HPDE6-E6E7 (cell line): ENCODE data around the gene NLRP14.
A peak's percentile ranks its signal among the peaks of the same experiment; 100 is the strongest.

Source experiments
- DNase-seq: peaks from one replicate; pipeline ENCODE4 v3.0.0; 2011; ENCODE audit warnings: missing footprints; ENCODE audit errors: extremely low spot score

Gene NLRP14

DNA sequence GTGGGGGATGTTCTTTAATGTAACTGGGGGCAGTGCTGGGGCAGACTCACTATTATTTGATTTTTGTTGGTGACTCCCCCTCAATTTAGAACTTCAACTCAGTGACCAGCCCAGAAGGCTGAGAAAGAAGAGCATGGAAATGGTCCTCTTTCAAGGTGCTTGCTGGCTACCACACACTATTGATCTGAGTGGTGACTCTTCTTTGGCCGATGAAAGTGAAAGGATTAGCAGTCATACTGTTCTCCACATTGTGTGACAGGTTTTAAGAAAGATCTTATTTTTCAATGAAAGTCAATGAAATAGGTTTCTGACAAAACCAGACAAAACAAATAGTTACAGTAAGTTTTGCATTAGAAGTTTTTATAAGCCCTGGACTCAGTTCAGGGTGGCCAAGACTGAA is 29.9 kb downstream of the NLRP14 start:
- no peak for DNase-seq

DNA sequence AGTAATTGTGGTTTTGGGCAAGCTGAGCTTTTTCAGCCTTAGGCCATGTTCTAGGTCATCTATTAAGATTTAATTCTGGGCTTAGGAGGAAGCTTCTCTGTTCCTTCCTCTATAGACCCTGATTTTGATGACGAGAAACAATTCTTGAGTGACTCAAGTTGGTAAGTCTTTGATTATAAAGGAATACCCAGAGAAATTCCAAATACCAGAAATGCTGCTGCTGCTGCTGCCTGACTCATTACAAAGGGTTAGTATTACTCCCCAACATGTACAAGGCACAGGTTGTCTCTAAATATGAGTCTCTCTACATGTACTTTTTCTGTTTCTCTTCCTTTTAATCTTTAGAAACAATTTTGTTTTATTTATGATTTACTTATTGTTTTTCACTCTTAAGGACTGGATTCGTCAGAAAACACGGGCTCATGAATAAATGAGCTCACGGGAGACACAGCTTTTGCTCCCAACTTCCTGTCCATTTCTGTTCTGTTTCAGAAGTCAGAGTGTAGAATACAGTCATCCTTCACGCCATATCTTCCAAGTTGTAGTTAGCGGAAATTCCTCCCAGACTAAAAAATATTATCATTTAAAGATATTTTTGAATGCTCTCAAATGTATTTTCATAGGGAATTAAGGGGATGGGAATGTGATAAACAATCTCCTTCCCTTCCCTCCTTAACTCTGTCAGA is 36.7 kb downstream of the NLRP14 start:
- DNase-seq, result no peak

DNA sequence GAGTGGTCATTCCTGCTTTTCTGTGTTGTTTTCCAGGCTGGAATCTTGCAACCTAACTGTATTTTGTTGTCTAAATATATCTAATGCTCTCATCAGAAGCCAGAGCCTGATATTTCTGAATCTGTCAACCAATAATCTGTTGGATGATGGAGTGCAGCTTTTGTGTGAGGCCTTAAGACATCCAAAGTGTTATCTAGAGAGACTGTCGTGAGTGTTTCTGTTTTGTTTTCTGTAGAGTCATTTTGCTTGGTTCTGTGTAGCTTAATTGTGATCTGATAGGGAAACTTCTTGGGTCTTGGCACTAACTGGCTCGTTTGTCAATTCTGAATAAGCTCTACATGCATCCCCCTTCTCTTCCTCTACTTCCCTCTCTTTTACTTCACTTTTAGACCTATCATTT is 37.4 kb downstream of the NLRP14 start:
- DNase-seq, result no peak

DNA sequence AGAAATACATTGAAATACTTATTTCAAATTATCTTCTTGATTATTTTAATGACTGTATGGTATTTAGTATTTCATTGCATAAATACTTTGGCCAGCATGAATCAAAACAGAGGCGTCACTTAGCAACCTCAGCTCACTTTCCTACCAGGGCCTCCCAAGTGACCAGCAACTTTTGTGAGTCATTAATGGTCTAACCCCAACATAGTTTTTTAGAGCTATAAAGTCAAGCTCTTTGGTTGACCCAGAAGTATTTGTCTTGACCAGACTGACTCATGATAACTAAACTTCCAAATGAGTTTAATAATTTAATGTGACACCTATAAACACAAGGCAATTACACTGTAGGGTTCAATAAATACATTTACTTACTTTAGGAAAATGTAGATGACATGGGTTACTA is 40.6 kb downstream of the NLRP14 start:
- DNase-seq, result no peak

DNA sequence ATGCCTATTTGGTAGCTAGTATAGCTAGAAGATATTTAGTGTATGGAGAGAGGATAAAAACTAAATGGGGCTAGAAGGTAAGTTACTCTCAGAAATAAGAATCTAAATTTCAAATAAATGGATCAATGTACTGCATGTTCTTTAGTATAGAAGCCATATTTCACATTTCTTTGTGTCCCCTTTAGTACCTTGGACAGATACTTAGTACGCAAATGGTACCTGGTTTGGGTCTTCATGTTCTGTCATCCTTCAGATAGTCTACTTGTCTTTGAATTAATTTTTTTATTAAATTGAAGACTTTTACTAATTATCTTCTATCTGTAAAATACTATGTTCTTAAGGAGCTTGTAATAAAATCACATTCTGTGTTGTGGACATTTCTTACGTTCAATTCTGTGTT is 42.3 kb downstream of the NLRP14 start:
- no peak for DNase-seq

DNA sequence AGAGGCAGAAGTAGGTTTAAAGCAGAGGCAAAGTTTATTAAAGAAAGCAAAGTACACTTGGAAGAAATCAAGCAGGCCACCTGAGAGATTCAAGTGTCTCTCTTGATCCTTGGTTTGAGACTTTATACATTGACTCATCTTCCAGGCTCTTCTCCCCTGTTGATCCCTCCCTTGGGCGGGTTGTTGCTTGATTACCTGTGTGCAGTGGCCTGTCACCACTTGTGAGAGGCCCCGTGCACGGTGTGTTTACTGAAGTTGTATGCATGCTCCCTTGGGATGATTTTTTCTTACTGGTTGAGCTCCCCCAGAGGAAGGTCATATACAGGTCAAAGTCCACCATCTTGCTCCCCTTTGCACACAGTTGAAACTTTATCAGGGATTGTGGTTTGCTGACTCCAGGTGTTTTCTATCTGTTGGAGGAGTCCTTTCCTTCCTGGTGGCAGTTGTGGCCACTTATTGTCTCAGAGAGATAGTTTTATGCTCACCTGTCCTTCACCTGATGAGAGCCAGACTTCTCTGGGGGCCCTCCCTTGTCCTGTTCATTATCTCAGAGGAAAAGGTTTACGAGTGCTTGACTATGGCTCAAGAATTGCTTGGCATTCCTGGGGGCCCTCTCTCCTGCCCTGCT is 52.2 kb downstream of the NLRP14 start:
- DNase-seq, result no peak

DNA sequence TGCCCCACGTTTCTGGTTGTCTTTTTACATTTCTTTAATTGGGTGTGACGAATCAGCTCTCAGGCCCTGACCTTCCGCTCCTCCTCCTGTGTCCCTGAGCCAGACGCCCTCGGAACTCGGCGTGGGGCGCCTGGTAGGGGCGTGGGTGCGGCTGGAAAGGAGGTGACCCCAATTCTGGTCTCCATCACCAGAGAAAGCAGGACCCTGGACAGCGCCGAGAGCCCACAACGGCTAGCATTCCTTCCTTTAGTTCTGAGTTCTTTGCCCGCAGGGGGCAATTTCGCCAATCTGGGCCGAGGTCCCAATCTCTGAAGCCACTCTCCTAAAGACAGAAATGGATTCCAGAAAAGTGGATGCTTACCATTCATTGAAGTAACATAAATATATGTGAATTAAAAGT is 56.8 kb downstream of the NLRP14 start:
- no peak for DNase-seq

DNA sequence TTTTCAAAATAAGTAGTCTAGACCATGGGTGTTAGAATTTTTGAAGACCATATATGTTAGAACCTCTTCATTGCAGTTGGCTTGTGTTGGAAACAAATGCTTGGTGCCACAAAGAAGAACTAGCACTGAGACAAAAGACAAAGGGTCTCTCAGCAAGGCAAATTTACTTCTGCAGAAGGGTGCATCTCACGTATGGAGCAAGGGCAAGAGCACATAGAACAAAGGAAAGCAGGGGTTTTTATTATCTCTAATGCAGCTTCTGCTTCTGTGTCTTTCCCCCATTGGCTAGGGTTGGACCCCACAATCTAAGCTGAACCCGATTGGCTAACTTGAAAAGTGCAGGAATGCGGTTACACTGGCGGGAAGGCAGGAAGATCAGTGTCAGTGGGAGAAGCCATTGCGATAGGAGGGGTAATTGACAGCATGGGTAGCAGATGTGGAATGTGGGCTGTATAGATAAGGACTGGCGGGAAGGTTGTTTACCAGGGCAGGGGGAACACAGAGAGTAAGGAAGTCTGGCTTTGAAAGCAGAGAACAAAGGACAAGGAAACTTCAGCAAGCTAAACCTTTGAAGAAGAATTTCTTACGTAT is 59.4 kb downstream of the NLRP14 start:
- DNase-seq, result no peak

DNA sequence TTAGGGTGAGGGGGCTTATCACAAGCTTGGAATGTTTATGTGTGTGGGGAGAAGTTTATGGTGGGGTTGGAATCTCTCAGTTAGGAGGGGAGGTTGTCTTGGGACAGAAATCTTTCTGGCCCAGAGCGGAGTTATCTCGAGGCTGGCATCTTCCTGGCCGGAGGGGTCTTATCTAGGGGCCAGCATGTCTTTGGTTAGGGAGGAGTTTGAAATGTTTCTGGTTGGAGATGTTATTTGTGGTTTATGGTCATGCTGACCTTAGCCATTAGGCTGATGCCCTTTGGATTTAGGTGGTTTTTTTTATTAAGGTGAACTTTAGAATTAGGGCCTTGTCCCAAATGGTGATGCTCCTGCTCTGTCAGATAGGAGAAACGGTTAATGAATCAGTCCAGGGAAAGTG is 60.6 kb downstream of the NLRP14 start:
- DNase-seq, result no peak

DNA sequence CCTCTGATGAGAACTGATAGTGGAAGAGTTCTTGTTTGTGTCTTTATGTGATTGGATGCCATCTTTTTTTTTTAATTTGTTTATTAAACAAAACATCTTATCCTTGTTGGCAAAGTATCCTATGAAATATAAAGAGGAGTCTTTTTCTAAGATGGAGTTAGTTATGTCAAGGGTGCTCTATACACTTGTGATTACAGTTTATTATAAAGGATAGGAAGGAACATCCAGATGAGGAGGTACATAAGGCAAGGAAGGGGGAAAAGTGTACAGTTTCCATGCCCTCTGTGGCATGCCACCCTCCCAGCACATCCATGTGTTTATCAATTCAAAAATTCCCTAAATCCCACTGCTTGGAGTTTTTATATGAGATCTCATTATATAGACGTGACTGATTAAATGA is 61.2 kb downstream of the NLRP14 start:
- no peak for DNase-seq

DNA sequence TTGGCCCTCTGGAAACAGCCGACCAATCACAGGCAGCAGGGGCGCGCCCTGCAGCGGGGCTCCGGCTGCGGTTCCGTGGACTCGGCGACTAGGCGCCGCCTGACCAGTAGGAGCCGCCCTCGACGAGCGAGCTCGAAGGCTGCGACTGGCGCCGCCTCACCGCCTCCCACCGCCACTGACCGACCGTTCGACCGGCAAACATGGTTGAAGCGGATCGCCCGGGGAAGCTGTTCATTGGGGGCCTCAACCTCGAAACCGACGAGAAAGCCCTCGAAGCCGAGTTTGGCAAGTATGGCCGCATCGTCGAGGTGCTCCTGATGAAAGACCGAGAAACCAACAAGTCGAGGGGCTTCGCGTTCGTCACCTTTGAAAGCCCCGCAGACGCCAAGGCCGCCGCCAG is 68.6 kb downstream of the NLRP14 start, which contains the start of gene RBMXL2:
Gene RBMXL2, plus strand, starts transcription at position 78 of the 400 bp plus-strand sequence. Its CDS starts 123 bp downstream, at position 201.
- DNase-seq, result no peak

DNA sequence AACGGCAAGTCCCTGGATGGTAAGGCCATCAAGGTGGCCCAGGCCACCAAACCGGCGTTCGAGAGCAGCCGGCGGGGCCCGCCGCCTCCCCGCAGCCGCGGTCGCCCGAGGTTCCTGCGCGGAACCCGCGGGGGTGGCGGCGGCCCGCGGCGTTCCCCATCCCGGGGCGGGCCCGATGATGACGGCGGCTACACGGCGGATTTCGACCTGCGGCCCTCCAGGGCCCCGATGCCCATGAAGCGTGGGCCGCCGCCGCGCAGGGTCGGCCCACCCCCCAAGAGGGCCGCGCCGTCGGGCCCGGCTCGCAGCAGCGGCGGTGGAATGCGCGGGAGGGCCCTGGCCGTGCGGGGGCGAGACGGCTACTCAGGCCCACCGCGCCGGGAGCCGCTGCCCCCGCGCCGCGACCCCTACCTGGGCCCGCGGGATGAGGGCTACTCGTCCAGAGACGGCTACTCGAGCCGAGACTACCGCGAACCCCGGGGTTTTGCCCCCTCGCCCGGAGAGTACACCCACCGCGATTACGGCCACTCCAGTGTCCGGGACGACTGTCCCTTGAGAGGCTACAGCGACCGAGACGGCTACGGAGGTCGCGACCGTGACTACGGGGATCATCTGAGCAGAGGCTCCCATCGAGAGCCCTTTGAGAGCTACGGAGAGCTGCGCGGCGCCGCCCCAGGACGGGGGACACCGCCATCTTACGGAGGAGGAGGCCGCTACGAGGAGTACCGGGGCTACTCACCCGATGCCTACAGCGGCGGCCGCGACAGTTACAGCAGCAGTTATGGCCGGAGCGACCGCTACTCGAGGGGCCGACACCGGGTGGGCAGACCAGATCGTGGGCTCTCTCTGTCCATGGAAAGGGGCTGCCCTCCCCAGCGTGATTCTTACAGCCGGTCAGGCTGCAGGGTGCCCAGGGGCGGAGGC is 69.3 kb downstream of the NLRP14 start:
- no peak for DNase-seq

DNA sequence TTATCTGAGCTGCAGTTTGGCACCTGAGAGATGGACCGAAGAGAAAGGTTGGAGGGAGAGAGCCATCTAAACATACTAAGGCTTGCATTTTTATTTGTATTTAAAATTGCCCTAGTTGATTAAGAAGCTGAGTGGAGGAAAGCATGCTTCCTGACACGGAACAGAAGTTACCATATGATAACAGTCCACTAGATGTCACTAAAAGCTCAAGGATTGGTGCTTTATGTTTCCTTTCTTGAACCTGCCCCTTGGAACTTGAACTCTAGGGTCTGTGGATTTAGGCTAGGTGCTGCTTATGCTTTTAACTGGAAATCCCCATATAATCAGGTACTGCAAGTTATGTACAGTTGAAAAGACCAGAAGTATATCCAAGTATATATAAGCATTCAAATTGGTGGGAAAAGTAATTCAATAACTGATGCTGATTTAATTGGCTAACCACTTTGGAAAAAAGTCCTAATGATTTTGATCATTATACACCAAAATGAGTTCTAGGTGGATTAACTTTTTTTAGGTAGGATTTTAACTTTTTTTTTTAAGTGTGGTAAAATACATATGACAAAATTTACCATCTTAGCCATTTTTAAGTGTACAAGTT is 78.1 kb downstream of the NLRP14 start:
- peak; percentile 26 for DNase-seq

DNA sequence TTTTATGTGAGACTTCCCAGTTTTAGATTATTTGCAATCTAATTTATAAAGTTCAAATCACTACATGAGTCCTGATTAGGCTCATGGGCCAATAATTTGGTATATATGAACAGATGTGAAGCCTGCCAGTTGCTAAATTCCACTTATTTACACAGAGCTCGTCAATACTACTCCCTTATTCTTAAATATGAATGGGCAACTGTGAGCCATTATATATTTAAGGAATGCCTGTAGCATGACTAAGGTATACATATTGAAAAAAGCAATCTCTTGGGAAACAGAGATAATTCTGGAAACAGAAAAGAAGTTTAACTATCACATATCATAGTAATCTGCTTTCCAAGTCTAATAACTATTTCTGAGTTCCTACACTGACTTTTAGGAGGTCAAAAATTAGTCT is 95.5 kb downstream of the NLRP14 start:
- DNase-seq, result no peak

DNA sequence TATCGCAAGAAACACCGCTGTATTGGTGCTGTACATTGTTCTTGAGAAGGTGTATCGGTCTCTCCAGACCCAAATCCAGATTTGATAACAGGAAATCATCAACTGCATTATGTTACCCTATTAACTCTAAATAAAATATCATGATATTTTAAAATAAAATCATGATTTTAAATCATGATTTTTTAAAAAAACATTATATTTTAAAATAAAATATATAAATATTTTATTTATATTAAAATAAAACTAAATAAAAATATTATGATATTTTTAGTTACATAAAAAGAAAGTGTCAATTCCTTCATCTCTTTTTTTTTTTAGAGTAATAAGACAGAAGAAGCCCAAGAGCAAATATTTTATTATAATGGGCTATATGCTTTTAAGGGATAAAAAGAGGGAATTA is 96.1 kb downstream of the NLRP14 start:
- no peak for DNase-seq
